ENCODE results near the gene ASB7.

DNA sequence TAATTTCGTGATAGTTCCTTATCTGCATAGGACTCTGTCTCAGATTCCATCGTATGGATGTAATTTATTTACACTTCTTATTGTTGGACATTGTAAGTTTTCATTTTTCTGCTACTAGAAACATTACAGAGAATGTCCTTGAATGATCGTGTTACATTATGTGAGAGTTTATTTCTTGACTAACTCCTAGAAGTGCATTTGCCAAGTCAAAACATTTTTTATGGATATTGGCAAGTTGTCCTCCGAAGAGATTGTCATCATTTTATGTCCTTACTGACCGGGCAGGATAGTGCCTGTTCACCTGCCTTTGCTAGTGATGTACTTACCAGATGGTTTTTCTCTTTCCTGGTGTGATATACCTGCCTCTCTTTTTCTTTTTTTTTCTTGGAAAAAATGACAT lies 13.4 kb downstream of the ASB7 start:
- no peak for TF ChIP-seq POLR2AphosphoS5 (IDR thresholded peaks at IDR 0.05; ENCODE audit: low read depth, low read length)
- no peak for TF ChIP-seq TAF1 (IDR thresholded peaks at IDR 0.05; ENCODE audit: borderline replicate concordance, insufficient read depth, low read length)
- no peak for TF ChIP-seq FOXP2 (optimal IDR thresholded peaks at IDR 0.05; ENCODE audit: borderline replicate concordance, extremely low read depth, extremely low read length, insufficient read depth)
- TF ChIP-seq, protein P1, sequence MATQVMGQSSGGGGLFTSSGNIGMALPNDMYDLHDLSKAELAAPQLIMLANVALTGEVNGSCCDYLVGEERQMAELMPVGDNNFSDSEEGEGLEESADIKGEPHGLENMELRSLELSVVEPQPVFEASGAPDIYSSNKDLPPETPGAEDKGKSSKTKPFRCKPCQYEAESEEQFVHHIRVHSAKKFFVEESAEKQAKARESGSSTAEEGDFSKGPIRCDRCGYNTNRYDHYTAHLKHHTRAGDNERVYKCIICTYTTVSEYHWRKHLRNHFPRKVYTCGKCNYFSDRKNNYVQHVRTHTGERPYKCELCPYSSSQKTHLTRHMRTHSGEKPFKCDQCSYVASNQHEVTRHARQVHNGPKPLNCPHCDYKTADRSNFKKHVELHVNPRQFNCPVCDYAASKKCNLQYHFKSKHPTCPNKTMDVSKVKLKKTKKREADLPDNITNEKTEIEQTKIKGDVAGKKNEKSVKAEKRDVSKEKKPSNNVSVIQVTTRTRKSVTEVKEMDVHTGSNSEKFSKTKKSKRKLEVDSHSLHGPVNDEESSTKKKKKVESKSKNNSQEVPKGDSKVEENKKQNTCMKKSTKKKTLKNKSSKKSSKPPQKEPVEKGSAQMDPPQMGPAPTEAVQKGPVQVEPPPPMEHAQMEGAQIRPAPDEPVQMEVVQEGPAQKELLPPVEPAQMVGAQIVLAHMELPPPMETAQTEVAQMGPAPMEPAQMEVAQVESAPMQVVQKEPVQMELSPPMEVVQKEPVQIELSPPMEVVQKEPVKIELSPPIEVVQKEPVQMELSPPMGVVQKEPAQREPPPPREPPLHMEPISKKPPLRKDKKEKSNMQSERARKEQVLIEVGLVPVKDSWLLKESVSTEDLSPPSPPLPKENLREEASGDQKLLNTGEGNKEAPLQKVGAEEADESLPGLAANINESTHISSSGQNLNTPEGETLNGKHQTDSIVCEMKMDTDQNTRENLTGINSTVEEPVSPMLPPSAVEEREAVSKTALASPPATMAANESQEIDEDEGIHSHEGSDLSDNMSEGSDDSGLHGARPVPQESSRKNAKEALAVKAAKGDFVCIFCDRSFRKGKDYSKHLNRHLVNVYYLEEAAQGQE (IDR thresholded peaks at IDR 0.05; ENCODE audit: insufficient read depth in 1 of 2, low read depth in 2 of 2, low read length in 2 of 2): no peak
- TF ChIP-seq SIN3A (IDR thresholded peaks at IDR 0.05; ENCODE audit: borderline replicate concordance, insufficient read depth, low read length): no peak
